ENCODE data around the gene NUP188.

GRCh38 chr9:128908372-128908771 lies 39.1 kb upstream of the NUP188 start:
- no peak for TF ChIP-seq CTCF (IDR thresholded peaks at IDR 0.05; ENCODE audit: insufficient read depth, low read length)
- no peak for TF ChIP-seq REST (IDR thresholded peaks at IDR 0.05; ENCODE audit: insufficient replicate concordance, low read depth)
- TF ChIP-seq SPI1 (IDR thresholded peaks at IDR 0.05; ENCODE audit: borderline replicate concordance, low read depth), result no peak
- TF ChIP-seq GABPA (IDR thresholded peaks at IDR 0.05; ENCODE audit: low read depth), result no peak
- no peak for TF ChIP-seq POLR2AphosphoS5 (IDR thresholded peaks at IDR 0.05; ENCODE audit: low read depth)
